NOMO-1 (cell line): ENCODE data around the gene SLC7A9.

Source experiments
- DNase-seq, 2 experiments: peaks; one replicate each; lab custom pipeline; 2025; ENCODE audit not compliant: unreplicated experiment in 2 of 2; lab: John Stamatoyannopoulos, UW

The SLC7A9 gene

GRCh38 chr19:32828643-32829344, 40.8 kb downstream of the SLC7A9 start:
- no peak for DNase-seq

DNA sequence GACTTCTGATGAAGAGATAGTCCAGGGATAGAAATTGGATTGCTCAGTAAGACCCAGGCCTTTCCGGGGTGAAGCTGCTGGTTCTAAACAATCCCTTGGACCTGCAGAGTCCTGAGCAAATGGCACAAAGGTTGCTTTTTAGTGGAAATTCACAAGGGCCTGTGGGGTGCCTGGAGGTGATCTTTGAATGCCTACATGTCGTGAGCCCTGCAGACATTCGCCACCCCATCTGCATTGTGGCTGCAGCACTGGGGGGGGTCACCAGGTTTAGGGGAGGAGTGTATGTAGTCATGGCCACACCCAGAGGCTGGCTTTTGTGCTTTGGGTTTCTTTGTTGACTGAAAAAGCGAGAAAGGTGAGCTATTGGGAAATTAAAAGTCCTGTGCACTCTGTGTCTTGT, 41.4 kb downstream of the SLC7A9 start:
- DNase-seq: no peak

DNA sequence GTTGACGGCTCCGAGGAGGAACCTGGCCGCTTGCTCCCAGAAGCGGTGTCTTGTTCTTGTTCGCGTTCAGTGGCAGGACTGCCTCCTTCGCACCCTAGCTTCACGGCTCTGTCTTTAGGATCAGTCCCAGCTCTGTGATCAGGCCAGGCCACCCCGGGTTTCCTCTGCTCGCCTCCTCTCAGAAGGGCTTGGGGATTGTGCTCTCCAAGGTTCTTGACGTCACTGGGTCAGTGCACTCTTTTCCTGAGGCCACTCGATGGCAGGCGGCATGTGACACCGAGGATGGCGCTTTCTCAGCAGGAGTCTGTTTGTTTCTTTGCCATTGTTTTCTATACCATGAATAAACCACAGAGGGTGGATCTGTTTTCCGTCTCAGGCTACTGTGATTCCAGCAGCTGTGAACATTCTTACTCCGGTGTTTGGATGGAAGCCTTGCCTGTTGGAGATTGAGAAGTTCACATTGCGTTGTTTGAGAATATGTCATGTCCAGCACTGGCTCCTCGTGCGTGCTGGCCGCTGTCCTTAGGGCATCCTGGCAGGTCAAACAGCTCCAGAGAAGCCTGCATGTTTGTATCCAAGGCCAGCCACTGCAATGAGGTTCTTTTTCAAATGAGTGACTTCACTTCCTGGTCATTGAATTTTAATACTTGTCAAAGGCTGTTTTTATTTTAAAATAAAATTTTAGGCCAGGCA, 44.5 kb downstream of the SLC7A9 start:
- DNase-seq: no peak

DNA sequence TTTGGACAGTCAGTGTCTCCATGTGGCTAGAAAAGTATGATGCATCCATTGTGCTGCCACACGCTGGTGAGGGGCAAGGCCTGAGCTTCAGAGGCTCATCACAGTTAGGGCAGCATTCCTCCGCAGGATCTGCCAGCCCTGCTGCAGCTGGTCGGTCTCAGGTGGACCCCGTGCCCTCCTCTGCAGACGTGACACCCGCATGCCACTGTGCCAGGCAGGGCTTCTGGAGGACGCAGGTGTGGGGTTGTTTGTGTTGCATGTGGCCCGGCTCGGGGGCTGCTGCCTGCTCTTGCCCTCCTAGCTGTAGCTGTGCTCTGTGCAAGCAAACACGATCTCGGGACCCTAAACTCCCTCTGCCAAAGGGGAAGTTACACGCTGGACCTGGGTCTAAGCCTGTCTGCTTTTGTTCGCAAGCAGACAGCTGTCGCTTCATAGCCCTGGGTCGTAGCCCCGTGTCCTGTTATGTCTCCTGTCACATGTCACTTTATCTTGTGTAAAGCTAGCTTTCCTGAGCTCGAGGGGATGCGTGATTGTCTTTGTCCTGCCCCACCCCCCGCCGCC, 45.3 kb downstream of the SLC7A9 start:
- no peak for DNase-seq

DNA sequence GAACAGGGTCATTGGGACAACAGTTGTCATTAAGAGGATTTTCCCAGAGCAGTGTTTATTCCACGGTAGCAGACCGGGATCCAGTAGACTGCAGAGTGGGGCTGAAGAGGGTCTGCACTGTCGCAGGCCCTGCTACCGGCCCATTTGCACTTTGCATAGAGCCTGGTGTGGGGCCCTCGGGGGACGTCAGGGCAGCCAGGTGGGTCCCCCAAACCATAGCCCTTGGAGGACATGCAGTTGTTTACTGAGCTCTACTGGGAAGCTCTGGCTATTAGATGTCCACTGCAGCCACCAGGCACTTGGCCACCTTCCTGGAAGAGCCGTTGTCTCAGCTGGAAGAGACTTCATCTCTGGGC, 45.8 kb downstream of the SLC7A9 start:
- DNase-seq: no peak

GRCh38 chr19:32822916-32823746, 46.4 kb downstream of the SLC7A9 start:
- no peak for DNase-seq

GRCh38 chr19:32819419-32820400, 49.9 kb downstream of the SLC7A9 start:
- no peak for DNase-seq

DNA sequence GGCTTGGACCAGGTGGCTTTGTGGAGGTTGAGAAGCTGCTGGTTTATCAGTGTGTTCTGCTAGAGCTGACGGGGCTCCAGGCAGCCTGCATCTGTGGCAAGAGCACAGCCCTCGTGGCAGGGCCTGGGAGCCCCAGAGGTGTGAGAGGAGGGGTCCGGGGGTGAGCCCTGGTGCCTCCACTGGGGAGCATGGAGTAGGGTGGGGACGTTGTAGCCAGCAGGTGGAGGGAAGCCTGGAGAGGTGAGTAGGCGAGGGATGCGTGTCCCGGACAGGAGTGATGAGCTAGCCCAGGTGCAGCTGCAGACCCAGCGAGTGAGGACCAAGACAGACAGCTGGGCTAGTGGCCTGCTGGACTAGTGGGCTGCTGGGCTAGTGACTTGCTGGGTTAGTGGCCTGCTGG, 51.0 kb downstream of the SLC7A9 start:
- DNase-seq: no peak

DNA sequence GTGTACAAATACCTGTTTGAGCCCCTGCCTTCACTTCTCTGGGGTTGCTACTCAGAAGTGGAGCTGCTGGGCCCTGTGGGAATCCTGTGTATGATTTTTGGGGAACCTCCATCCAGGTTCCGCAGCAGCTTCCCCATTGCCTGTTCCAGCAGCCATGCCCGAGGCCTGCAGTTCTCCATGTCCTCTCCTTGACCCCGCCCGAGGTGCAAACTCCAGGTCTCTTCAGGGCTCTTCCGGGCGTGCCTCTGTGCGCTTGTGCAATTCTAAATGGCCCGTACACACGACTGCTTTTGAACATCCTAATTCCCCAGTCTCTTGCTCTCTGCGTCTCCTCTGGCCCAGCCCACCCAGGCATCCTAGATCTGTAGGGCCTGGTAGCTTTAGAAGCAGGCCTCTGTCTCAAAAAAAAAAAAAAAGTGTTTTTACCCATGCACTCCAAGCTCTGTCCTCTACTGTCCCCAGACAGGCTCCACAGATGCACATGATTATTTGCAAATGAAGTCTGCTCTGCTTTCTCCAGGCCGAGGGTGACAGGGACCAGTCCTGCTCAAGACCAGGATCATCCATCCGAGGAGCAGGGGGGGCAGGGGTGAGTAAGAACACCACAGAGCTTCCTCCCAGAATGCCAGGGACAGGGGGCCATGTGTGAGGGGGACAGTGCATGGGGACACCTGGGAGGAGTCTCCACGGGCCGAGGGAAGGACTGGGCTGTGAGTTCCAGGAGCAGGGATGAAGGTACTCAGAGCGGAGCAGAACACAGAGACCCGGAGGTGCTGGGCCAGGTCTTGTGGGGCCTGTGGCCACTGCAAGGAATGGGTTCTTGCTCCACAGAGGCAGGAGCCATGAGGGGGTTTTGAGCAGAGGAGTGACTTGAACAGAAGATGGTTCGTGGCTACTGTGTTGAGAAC, 51.7 kb downstream of the SLC7A9 start:
- no peak for DNase-seq

- no peak for DNase-seq
Measured at GRCh38 chr19:32816555-32817099, 52.9 kb downstream of the SLC7A9 start.

- DNase-seq: no peak
Measured at GRCh38 chr19:32814624-32815023, 54.9 kb downstream of the SLC7A9 start.

DNA sequence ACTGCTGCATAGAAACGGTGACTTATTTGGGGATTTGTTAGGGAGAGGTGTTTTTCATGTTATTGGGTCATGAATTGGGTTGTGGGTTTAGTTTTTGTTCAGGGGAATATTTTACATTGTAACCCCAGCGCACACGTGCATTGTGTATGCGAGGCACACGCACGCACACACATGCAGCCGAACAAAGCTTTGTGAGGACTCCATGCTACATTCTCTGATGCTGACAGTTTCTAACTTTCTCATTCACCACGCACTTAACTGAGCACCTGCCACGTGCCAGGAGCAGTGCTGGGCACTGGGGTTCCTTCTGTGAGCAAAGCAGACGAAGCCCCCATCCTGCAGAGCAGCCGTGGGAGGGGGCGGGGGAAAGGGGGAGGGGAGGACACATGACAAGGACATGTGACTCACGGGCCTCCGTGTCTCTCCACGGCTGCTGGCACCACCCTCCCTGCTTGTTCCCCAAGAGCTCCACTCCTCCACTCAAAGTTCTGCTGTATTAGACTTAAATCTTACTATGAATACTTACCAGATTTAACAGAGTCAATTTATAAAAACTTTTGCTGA, 55.6 kb downstream of the SLC7A9 start:
- DNase-seq: no peak

DNA sequence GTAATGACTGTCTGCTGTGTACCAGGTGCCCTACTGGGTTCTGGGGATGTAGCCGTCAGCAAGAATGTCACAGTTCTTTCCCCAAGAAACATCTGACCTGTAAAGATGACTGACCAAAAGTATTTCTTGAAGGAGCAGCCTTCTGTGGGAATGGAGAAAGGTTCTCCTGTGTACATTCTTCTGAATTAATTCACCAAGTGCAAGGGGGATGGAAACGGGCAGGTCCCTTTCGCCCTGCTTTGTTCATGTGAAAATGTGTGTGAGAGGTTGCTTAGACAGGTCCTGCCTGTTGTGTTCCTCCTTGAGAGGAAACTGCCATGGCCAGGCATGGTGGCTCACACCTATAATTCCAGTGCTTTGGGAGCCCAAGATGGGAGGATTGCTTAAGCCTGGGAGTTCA, 57.0 kb downstream of the SLC7A9 start:
- DNase-seq: no peak

GRCh38 chr19:32812036-32812435, 57.5 kb downstream of the SLC7A9 start:
- DNase-seq: no peak

- DNase-seq: no peak
Measured at GRCh38 chr19:32811151-32811550, 58.4 kb downstream of the SLC7A9 start.

DNA sequence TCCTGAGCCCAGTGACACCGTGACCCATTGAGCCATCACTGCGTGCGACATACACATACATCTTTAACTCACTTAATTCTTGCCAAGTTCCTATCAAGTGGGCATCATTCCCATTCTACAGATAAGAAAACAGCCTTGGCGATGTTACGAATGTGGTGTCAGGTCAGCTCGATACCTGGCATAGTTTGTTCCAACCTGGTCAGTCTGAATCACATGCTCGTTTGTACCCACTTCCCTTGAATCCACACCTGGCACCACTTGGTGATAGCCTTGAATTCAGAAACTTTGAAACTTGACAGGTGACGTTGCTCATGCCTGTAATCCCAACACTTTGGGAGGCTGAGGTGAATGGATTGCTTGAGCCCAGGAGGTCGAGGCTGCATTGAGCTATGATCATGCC, 59.1 kb downstream of the SLC7A9 start:
- DNase-seq: no peak

GRCh38 chr19:32809754-32810153, 59.8 kb downstream of the SLC7A9 start:
- no peak for DNase-seq

DNA sequence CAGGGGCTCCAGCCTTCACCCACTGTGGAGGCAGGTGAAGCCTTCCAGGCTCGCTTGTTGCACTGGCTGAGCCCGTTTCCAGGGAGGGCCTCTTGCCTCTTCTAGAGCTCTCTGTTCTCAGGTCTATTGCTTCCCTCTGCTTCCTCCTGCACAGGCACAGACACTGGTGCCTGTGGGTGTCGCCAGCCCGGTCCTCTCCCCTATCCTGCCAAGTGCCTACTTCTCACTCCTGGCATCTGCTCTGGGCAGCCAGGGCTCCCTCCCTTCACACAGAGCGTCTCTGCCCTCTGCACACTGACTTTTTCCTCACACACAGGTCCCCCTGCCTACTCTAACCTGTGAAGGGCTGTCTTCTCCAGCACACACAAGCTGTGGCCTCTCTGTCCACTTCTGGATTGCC, 60.3 kb downstream of the SLC7A9 start:
- DNase-seq: no peak

- no peak for DNase-seq
Measured at GRCh38 chr19:32808236-32808635, 61.3 kb downstream of the SLC7A9 start.
